ENCODE data around the gene OGDHL. TPM values are rescaled to one million over a fixed set of nuclear protein-coding genes. Genes with fewer than 3 reads are reported as not detected.

OGDHL gene
- total RNA-seq, 4 donors from 2014 or later, result 1.00 to 4.2 (median 2.4) TPM

- Histone ChIP-seq H3K4me1 (no peaks in the 10 kb centered on the region), H3K27ac (no peak overlapping the region), H3K27me3 (peaks cover 34% of the 10 kb centered on the region), H3K36me3 (no peaks in the 10 kb centered on the region), H3K4me3 (no peak overlapping the region), H3K9me3 (no peaks in the 10 kb centered on the region)
- in situ Hi-C loops (cut with MboI; ENCODE audit: low pct_ligation_motif_present in 1 of 4, low pct_unique_long_range_greater_than_20kb in 1 of 4, low sequenced_read_pairs in 3 of 4), result no loop called here
- no peak for DNase-seq
- TF ChIP-seq POLR2A (IDR thresholded peaks at IDR 0.05), result no peak
- TF ChIP-seq EP300 (IDR thresholded peaks at IDR 0.05; ENCODE audit: low read depth), result no peak
- no peak for TF ChIP-seq POLR2AphosphoS5 (IDR thresholded peaks at IDR 0.05)
- TF ChIP-seq CTCF (IDR thresholded peaks at IDR 0.05), result no peak
- intact Hi-C loops (cut with DNase I; ENCODE audit: low total_unique reads), result no loop called here
- WGBS, 2 donors (ENCODE audit: low coverage in 1 of 2), result 68% methylated on average over 9 of the region's 9 CpGs; no CpG with 5 or more reads in 1 of the 2 donors
Measured at GRCh38 chr10:49691588-49691987, 70.5 kb downstream of the OGDHL start.

GRCh38 chr10:49690698-49691356 is 71.3 kb downstream of the OGDHL start:
- no peaks in the 10 kb centered on the region for H3K4me1 ChIP-seq
- peaks cover 34% of the 10 kb centered on the region for H3K27me3 ChIP-seq
- H3K4me3 ChIP-seq, result no peak overlapping the region
- no peaks in the 10 kb centered on the region for H3K36me3 ChIP-seq
- no peaks in the 10 kb centered on the region for H3K9me3 ChIP-seq
- intact Hi-C loops (cut with DNase I; ENCODE audit: low total_unique reads), result no loop called here
- in situ Hi-C loops (cut with MboI; ENCODE audit: low pct_ligation_motif_present in 1 of 4, low pct_unique_long_range_greater_than_20kb in 1 of 4, low sequenced_read_pairs in 3 of 4), result no loop called here
- H3K27ac ChIP-seq, result no peak overlapping the region
- TF ChIP-seq CTCF (IDR thresholded peaks at IDR 0.05) (no peak), POLR2AphosphoS5 (IDR thresholded peaks at IDR 0.05) (no peak), POLR2A (IDR thresholded peaks at IDR 0.05) (no peak), EP300 (IDR thresholded peaks at IDR 0.05; ENCODE audit: low read depth) (no peak)
- 27 to 30% methylated on average over 4 to 12 of the region's 12 CpGs for WGBS, 2 donors (ENCODE audit: low coverage in 1 of 2)
- no peak for DNase-seq

GRCh38 chr10:49689882-49690510 is 72.1 kb downstream of the OGDHL start:
- Histone ChIP-seq H3K27me3 (peaks cover 34% of the 10 kb centered on the region), H3K36me3 (no peaks in the 10 kb centered on the region), H3K4me1 (no peaks in the 10 kb centered on the region), H3K9me3 (no peaks in the 10 kb centered on the region), H3K27ac (no peak overlapping the region), H3K4me3 (no peak overlapping the region)
- intact Hi-C loops (cut with DNase I; ENCODE audit: low total_unique reads) (no loop called here), in situ Hi-C loops (cut with MboI; ENCODE audit: low pct_ligation_motif_present in 1 of 4, low pct_unique_long_range_greater_than_20kb in 1 of 4, low sequenced_read_pairs in 3 of 4) (no loop called here)
- 48 to 64% methylated on average over 8 to 12 of the region's 12 CpGs for WGBS, 2 donors (ENCODE audit: low coverage in 1 of 2)
- no peak for DNase-seq
- no peak for TF ChIP-seq EP300 (IDR thresholded peaks at IDR 0.05; ENCODE audit: low read depth)
- TF ChIP-seq POLR2A (IDR thresholded peaks at IDR 0.05), result no peak

GRCh38 chr10:49688920-49689319 is 73.2 kb downstream of the OGDHL start:
- Histone ChIP-seq H3K27ac (no peak overlapping the region), H3K9me3 (no peaks in the 10 kb centered on the region), H3K4me3 (no peak overlapping the region), H3K27me3 (peaks cover 34% of the 10 kb centered on the region), H3K36me3 (no peaks in the 10 kb centered on the region), H3K4me1 (no peaks in the 10 kb centered on the region)
- in situ Hi-C loops (cut with MboI; ENCODE audit: low pct_ligation_motif_present in 1 of 4, low pct_unique_long_range_greater_than_20kb in 1 of 4, low sequenced_read_pairs in 3 of 4), result no loop called here
- no peak for DNase-seq
- 48 to 80% methylated on average over 1 to 7 of the region's 7 CpGs for WGBS, 2 donors (ENCODE audit: low coverage in 1 of 2)
- intact Hi-C loops (cut with DNase I; ENCODE audit: low total_unique reads), result no loop called here
- TF ChIP-seq CTCF (IDR thresholded peaks at IDR 0.05) (no peak), POLR2A (IDR thresholded peaks at IDR 0.05) (no peak), EP300 (IDR thresholded peaks at IDR 0.05; ENCODE audit: low read depth) (no peak), POLR2AphosphoS5 (IDR thresholded peaks at IDR 0.05) (no peak)

All from transverse colon (tissue), 4 donors.